C4-2B (cell line): Measurements from ENCODE around the gene ACOT11.

Experiments used
- CTCF ChIP-seq: fragments of 450-650 bp; conservative IDR thresholded peaks from 2 replicates; pipeline ENCODE4 v1.5.1; 2017; ENCODE audit warnings: mild to moderate bottlenecking
- ZFX ChIP-seq: fragments of 450-650 bp; IDR thresholded peaks from 2 replicates; pipeline ENCODE4 v1.6.1; 2017

GRCh38 chr1:54606096-54606989 is 58.3 kb downstream of the ACOT11 start:
- TF ChIP-seq CTCF (no peak), ZFX (no peak)
